ENCODE results near the gene PPP6R3.
"Not testable (repeated sequence)": the region's sequence is repeated elsewhere in the genome, so short reads cannot be mapped to it uniquely, and the experiment has no call there.

The PPP6R3 gene

DNA sequence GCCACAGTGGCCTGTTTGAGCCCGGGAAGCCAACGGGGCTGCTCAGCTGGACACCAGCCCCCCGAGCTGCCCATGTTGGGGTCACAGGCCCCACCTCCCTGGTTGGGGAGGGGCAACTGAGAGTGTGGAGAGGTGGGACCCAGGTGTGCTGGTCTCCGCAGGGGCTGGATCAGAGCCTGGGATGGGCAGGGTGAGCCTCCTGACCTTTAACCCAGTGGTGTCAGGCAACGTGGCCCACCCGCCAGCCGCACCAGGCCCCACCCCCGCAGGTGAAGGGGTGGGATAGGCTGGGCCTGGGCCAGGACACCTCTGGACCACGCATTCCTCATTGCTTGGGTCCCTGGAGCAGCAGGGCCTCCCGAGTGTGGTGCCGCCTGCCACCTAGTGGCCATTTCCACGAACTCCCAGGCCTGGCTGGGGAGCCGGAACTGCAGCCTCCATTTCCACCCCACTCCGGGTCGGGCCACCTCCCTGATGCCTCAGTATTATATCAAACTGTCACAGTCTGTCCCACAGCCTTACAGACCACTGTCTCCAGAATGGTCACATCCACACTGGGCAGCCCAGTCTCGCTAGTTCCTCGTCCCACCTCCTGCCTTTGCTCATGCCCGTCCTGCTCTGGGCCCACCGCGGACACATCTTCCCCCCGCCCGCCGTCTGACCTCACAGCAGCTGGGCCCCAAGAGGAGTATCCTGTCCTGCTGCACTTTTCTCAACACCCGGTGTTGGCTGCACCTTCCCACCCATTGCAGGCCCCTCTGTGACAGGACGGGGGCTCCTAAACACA is 13.3 kb upstream of the PPP6R3 start:
- TF ChIP-seq EZH2 (IDR thresholded peaks at IDR 0.05; ENCODE audit: borderline replicate concordance, low read length): no peak
- TF ChIP-seq, protein P1, sequence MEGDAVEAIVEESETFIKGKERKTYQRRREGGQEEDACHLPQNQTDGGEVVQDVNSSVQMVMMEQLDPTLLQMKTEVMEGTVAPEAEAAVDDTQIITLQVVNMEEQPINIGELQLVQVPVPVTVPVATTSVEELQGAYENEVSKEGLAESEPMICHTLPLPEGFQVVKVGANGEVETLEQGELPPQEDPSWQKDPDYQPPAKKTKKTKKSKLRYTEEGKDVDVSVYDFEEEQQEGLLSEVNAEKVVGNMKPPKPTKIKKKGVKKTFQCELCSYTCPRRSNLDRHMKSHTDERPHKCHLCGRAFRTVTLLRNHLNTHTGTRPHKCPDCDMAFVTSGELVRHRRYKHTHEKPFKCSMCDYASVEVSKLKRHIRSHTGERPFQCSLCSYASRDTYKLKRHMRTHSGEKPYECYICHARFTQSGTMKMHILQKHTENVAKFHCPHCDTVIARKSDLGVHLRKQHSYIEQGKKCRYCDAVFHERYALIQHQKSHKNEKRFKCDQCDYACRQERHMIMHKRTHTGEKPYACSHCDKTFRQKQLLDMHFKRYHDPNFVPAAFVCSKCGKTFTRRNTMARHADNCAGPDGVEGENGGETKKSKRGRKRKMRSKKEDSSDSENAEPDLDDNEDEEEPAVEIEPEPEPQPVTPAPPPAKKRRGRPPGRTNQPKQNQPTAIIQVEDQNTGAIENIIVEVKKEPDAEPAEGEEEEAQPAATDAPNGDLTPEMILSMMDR (IDR thresholded peaks at IDR 0.05; ENCODE audit: low read length): peak; percentile 85
- Histone ChIP-seq H3K27ac (ENCODE audit: low read depth, low read length, poor library complexity, severe bottlenecking) (no peak overlapping the region), H2AFZ (ENCODE audit: low read length) (no peak overlapping the region)

DNA sequence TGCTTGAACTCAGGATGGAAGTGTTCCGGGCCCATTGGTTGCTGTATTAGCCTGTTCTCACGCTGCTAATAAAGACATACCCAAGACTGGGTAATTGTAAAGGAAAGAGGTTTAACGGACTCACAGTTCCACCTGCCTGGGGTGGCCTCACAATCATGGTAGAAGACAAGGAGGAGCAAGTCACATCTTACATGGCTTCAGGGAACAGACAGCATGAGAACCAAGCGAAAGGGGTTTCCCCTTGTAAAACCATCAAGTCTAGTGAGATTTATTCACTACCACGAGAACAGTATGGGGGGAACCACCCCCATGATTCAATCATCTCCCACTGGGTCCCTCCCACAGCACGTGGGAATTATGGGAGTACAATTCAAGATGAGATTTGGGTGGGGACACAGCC is 12.6 kb upstream of the PPP6R3 start:
- not testable (repeated sequence) for H3K36me3 ChIP-seq (ENCODE audit: insufficient read depth, low read length); H2AFZ ChIP-seq (ENCODE audit: low read length)

More for the DNA sequence above, 13.3 kb upstream of the PPP6R3 start:
- no peak overlapping the region for H3K4me2 ChIP-seq (ENCODE audit: low read length)
- H3F3A ChIP-seq (ENCODE audit: insufficient read depth, low read length): no peaks in the 10 kb centered on the region
- H4K20me1 ChIP-seq (ENCODE audit: insufficient read depth, low read length): no peaks in the 10 kb centered on the region
- H3K9me2 ChIP-seq (ENCODE audit: low read depth, low read length): no peaks in the 10 kb centered on the region
- H3K4me3 ChIP-seq (ENCODE audit: low read depth, low read length, poor library complexity, severe bottlenecking): no peak overlapping the region
- no peaks in the 10 kb centered on the region for H3K4me1 ChIP-seq (ENCODE audit: insufficient read depth, low read length, severe bottlenecking)
- no peaks in the 10 kb centered on the region for H3K9me3 ChIP-seq (ENCODE audit: low read length)
- H3K36me3 ChIP-seq (ENCODE audit: insufficient read depth, low read length): no peaks in the 10 kb centered on the region
- H3K9ac ChIP-seq (ENCODE audit: low read length): no peak overlapping the region
- no peaks in the 10 kb centered on the region for H3K27me3 ChIP-seq (ENCODE audit: insufficient read depth, low read length)
- H3K79me2 ChIP-seq (ENCODE audit: insufficient read depth, low read length): no peaks in the 10 kb centered on the region

DNA sequence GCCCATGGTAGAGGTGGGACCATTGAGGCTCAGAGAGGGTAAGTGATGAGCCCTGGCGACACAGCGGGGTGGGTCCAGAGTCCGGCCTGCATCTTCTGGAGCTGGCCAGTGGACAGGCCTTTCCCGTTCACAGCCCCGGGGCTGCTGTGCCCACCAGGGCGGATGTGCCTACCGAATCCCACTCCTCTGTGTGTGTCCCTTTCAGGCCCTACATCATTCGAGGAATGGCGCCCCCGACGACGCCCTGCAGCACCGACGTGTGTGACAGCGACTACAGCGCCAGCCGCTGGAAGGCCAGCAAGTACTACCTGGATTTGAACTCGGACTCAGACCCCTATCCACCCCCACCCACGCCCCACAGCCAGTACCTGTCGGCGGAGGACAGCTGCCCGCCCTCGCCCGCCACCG is 11.9 kb upstream of the PPP6R3 start:
- Histone ChIP-seq H3K36me3 (ENCODE audit: insufficient read depth, low read length) (no peaks in the 10 kb centered on the region), H3K4me3 (ENCODE audit: low read depth, low read length, poor library complexity, severe bottlenecking) (no peak overlapping the region), H3K9me2 (ENCODE audit: low read depth, low read length) (no peaks in the 10 kb centered on the region), H3F3A (ENCODE audit: insufficient read depth, low read length) (no peaks in the 10 kb centered on the region), H3K27me3 (ENCODE audit: insufficient read depth, low read length) (no peaks in the 10 kb centered on the region), H3K4me1 (ENCODE audit: insufficient read depth, low read length, severe bottlenecking) (no peaks in the 10 kb centered on the region), H3K9ac (ENCODE audit: low read length) (no peak overlapping the region), H4K20me1 (ENCODE audit: insufficient read depth, low read length) (no peaks in the 10 kb centered on the region), H3K9me3 (ENCODE audit: low read length) (no peaks in the 10 kb centered on the region), H3K4me2 (ENCODE audit: low read length) (no peak overlapping the region), H2AFZ (ENCODE audit: low read length) (no peak overlapping the region), H3K27ac (ENCODE audit: low read depth, low read length, poor library complexity, severe bottlenecking) (no peak overlapping the region), H3K79me2 (ENCODE audit: insufficient read depth, low read length) (no peaks in the 10 kb centered on the region)
- TF ChIP-seq, protein P1 (IDR thresholded peaks at IDR 0.05; ENCODE audit: low read length): no peak
- TF ChIP-seq EZH2 (IDR thresholded peaks at IDR 0.05; ENCODE audit: borderline replicate concordance, low read length): no peak

More for the DNA sequence above, 12.6 kb upstream of the PPP6R3 start:
- not testable (repeated sequence) for H3K9me2 ChIP-seq (ENCODE audit: low read depth, low read length); H3K4me3 ChIP-seq (ENCODE audit: low read depth, low read length, poor library complexity, severe bottlenecking); H3K4me2 ChIP-seq (ENCODE audit: low read length); H3K4me1 ChIP-seq (ENCODE audit: insufficient read depth, low read length, severe bottlenecking); H4K20me1 ChIP-seq (ENCODE audit: insufficient read depth, low read length); H3K79me2 ChIP-seq (ENCODE audit: insufficient read depth, low read length); H3K27ac ChIP-seq (ENCODE audit: low read depth, low read length, poor library complexity, severe bottlenecking); H3F3A ChIP-seq (ENCODE audit: insufficient read depth, low read length); H3K27me3 ChIP-seq (ENCODE audit: insufficient read depth, low read length); H3K9me3 ChIP-seq (ENCODE audit: low read length); H3K9ac ChIP-seq (ENCODE audit: low read length)

DNA sequence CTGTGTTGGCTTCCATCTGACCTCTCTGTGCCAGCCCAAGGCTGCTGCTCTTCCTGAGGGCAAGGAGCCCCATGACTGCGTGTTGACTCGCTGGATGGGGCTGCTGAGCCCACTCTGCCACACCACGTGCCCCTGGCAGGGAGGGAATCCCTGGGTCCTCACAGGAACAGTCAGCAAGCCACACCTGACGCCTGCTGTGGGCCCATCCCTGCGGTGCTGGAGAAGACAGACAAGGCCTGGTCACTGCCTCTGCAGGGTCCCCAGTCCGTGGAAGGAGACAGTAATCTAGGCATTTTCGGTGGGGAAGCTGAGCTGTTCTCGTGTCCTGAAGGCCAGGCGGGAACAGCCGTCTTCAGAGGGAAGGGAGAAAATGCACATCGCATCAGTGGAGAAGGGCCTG is 10.6 kb upstream of the PPP6R3 start:
- Histone ChIP-seq H3F3A (ENCODE audit: insufficient read depth, low read length) (no peaks in the 10 kb centered on the region), H2AFZ (ENCODE audit: low read length) (no peak overlapping the region), H3K4me3 (ENCODE audit: low read depth, low read length, poor library complexity, severe bottlenecking) (no peak overlapping the region), H3K79me2 (ENCODE audit: insufficient read depth, low read length) (no peaks in the 10 kb centered on the region), H3K4me2 (ENCODE audit: low read length) (no peak overlapping the region), H3K9ac (ENCODE audit: low read length) (no peak overlapping the region), H3K9me2 (ENCODE audit: low read depth, low read length) (no peaks in the 10 kb centered on the region), H3K9me3 (ENCODE audit: low read length) (no peaks in the 10 kb centered on the region), H3K27me3 (ENCODE audit: insufficient read depth, low read length) (no peaks in the 10 kb centered on the region), H4K20me1 (ENCODE audit: insufficient read depth, low read length) (no peaks in the 10 kb centered on the region), H3K36me3 (ENCODE audit: insufficient read depth, low read length) (no peaks in the 10 kb centered on the region), H3K27ac (ENCODE audit: low read depth, low read length, poor library complexity, severe bottlenecking) (no peak overlapping the region), H3K4me1 (ENCODE audit: insufficient read depth, low read length, severe bottlenecking) (no peaks in the 10 kb centered on the region)
- TF ChIP-seq, protein P1 (IDR thresholded peaks at IDR 0.05; ENCODE audit: low read length): no peak
- TF ChIP-seq EZH2 (IDR thresholded peaks at IDR 0.05; ENCODE audit: borderline replicate concordance, low read length): no peak

Data from OCI-LY1 (cell line).